Measurements from ENCODE around the gene RAPGEF4. TPM values are rescaled to one million over a fixed set of nuclear protein-coding genes. Genes with fewer than 3 reads are reported as not detected.

Gene RAPGEF4
- total and polyA plus RNA-seq, 2 of the 13 experiments (the other 11 are each of a cell fraction or from before 2014, with no cell fraction given) = 0.78 to 0.91 TPM

GRCh38 chr2:173075056-173075780 lies 339.6 kb downstream of the RAPGEF4 start (continued):
- no peak for TF ChIP-seq ZNF629 (CRISPR knock-in tag; conservative IDR thresholded peaks at IDR 0.05)
- TF ChIP-seq ZNF451 (CRISPR knock-in tag; IDR thresholded peaks at IDR 0.05) = no peak
- no peak for TF ChIP-seq NRL (CRISPR knock-in tag; IDR thresholded peaks at IDR 0.05; ENCODE audit: borderline replicate concordance)
- TF ChIP-seq PRDM4 (CRISPR knock-in tag; IDR thresholded peaks at IDR 0.05; ENCODE audit: borderline replicate concordance) = no peak
- TF ChIP-seq ZNF674 (CRISPR knock-in tag; IDR thresholded peaks at IDR 0.05; ENCODE audit: low read depth) = 0 out of 2 replicates have a peak, but pooled peaks have one; percentile 5
- no peak for TF ChIP-seq ZNF570 (CRISPR knock-in tag; IDR thresholded peaks at IDR 0.05; ENCODE audit: borderline replicate concordance)
- no peak for TF ChIP-seq CBX1 (IDR thresholded peaks at IDR 0.05; ENCODE audit: low read depth)
- TF ChIP-seq PPARG (CRISPR knock-in tag; conservative IDR thresholded peaks at IDR 0.05) = no peak
- no peak for TF ChIP-seq PITX1 (CRISPR knock-in tag; IDR thresholded peaks at IDR 0.05)
- no peak for TF ChIP-seq ZNF780A (CRISPR knock-in tag; IDR thresholded peaks at IDR 0.05)
- no peak for TF ChIP-seq ZNF646 (CRISPR knock-in tag; IDR thresholded peaks at IDR 0.05)
- no peak for TF ChIP-seq SKIL (CRISPR knock-in tag; IDR thresholded peaks at IDR 0.05; ENCODE audit: borderline replicate concordance)
- TF ChIP-seq BORCS8-MEF2B (CRISPR knock-in tag; IDR thresholded peaks at IDR 0.05) = no peak
- 0 out of 2 replicates have a peak, but pooled peaks have one; percentile 6 for TF ChIP-seq ZNF354B (CRISPR knock-in tag; IDR thresholded peaks at IDR 0.05)
- TF ChIP-seq ZFP62 (CRISPR knock-in tag; IDR thresholded peaks at IDR 0.05) = no peak
- no peak for TF ChIP-seq ZNF83 (CRISPR knock-in tag; IDR thresholded peaks at IDR 0.05; ENCODE audit: borderline replicate concordance)
- no peak for TF ChIP-seq STAG1 (CRISPR knock-in tag; IDR thresholded peaks at IDR 0.05)
- TF ChIP-seq ZBTB21 (CRISPR knock-in tag; IDR thresholded peaks at IDR 0.05) = no peak
- TF ChIP-seq CEBPB (IDR thresholded peaks at IDR 0.05; ENCODE audit: borderline replicate concordance, low read depth, low read length) = no peak

Data from HepG2 (cell line).